ENCODE results near the gene MRPS2. TPM values are rescaled to one million over a fixed set of nuclear protein-coding genes. Genes with fewer than 3 reads are reported as not detected.

Gene MRPS2
- total and polyA plus RNA-seq, 10 of the 15 experiments (the other 5 are each of a cell fraction or from before 2014, with no cell fraction given): 3.3 to 103 (median 69.5) TPM

- ATAC-seq: no peak
- in situ Hi-C loops (cut with MboI) (no loop called here), intact Hi-C loops (cut with micrococcal nuclease; ENCODE audit: unreplicated experiment) (no loop called here)
- H3K27ac ChIP-seq (ENCODE audit: control insufficient read depth, insufficient read depth): no peak overlapping the region
- BruUV-seq (replicated peaks): no TSS peak
- no peaks in the 10 kb centered on the region for H3K79me2 ChIP-seq (ENCODE audit: control insufficient read depth, insufficient read depth, low read length)
- ChIA-PET RAD21 (ENCODE audit: unreplicated experiment) (no interaction called here), CTCF (no interaction called here), POLR2A (no interaction called here), SMC1A (ENCODE audit: uncharacterized antibody, unreplicated experiment) (no interaction called here)
- H2AFZ ChIP-seq (ENCODE audit: control insufficient read depth, low read depth, low read length): no peak overlapping the region
- no peaks in the 10 kb centered on the region for H3K4me1 ChIP-seq (ENCODE audit: control insufficient read depth, insufficient read depth, low read length)
- WGBS (ENCODE audit: insufficient coverage, insufficient replicate concordance, low lambda C conversion rate, missing lambda C conversion rate): 38% methylated on average over 16 of the region's 16 CpGs
- H3K36me3 ChIP-seq (ENCODE audit: control insufficient read depth in 2 of 2, insufficient read depth in 2 of 2, low read length in 1 of 2): no peaks in the 10 kb centered on the region
- H3K27me3 ChIP-seq (replicated peaks in 1 of 2; ENCODE audit: control insufficient read depth in 2 of 2, insufficient read depth in 2 of 2, low read length in 1 of 2): no peaks in the 10 kb centered on the region
- TF ChIP-seq E4F1 (IDR thresholded peaks at IDR 0.05; ENCODE audit: borderline replicate concordance, partially characterized antibody) (no peak), JUNB (IDR thresholded peaks at IDR 0.05) (no peak), TARDBP (IDR thresholded peaks at IDR 0.05; ENCODE audit: borderline replicate concordance) (no peak), CEBPB (IDR thresholded peaks at IDR 0.05; ENCODE audit: borderline replicate concordance in 1 of 2, low read depth in 2 of 2, low read length in 2 of 2) (no peak), PML (IDR thresholded peaks at IDR 0.05; ENCODE audit: low read length) (no peak), BRCA1 (IDR thresholded peaks at IDR 0.05; ENCODE audit: low read depth, low read length) (no peak), ZNF24 (IDR thresholded peaks at IDR 0.05) (no peak), CHD4 (IDR thresholded peaks at IDR 0.05) (no peak), MYC (IDR thresholded peaks at IDR 0.05; ENCODE audit: insufficient read depth, insufficient read length, insufficient replicate concordance, low read length, severe bottlenecking) (no peak), BHLHE40 (IDR thresholded peaks at IDR 0.05; ENCODE audit: borderline replicate concordance in 1 of 2, low read depth in 2 of 2, low read length in 1 of 2) (no peak), BACH1 (IDR thresholded peaks at IDR 0.05; ENCODE audit: borderline replicate concordance) (no peak), ELK1 (IDR thresholded peaks at IDR 0.05; ENCODE audit: low read depth, low read length) (no peak), ZNF217 (IDR thresholded peaks at IDR 0.05) (no peak), ZNF384 (IDR thresholded peaks at IDR 0.05; ENCODE audit: borderline replicate concordance, low read depth, low read length) (no peak), WRNIP1 (IDR thresholded peaks at IDR 0.05; ENCODE audit: borderline replicate concordance, low read depth, low read length) (no peak), STAT3 (IDR thresholded peaks at IDR 0.05; ENCODE audit: low read depth, low read length) (no peak), SMAD1 (IDR thresholded peaks at IDR 0.05; ENCODE audit: low read depth, partially characterized antibody) (no peak), RELB (IDR thresholded peaks at IDR 0.05; ENCODE audit: low read depth) (no peak)
- DNase-seq (ENCODE audit: low read depth, low spot score): no peak
- H3K4me2 ChIP-seq (ENCODE audit: control insufficient read depth, insufficient read depth): no peak overlapping the region
- no peak overlapping the region for H3K4me3 ChIP-seq
- H3K9me3 ChIP-seq (replicated peaks; ENCODE audit: control insufficient read depth, insufficient read depth, low read length): no peaks in the 10 kb centered on the region
- no peak overlapping the region for H3K9ac ChIP-seq (ENCODE audit: control insufficient read depth, insufficient read depth, low read length)
- H4K20me1 ChIP-seq (ENCODE audit: control insufficient read depth, insufficient read depth): no peaks in the 10 kb centered on the region
- no peak for FAIRE-seq
Observed at GRCh38 chr9:135522137-135522877, 21.8 kb downstream of the MRPS2 start.

Measured in GM12878 (cell line).